Muscle layer of colon (tissue), 2 donors: ENCODE data around the gene TIGAR.
A peak's percentile ranks its signal among the peaks of the same experiment; 100 is the strongest.

Experiments used
- H3K27ac ChIP-seq: one replicate; pipeline ENCODE4 v1.7.0; 2013; ENCODE audit warnings: low read depth, mild to moderate bottlenecking, low read length, moderate library complexity
- H3K27me3 ChIP-seq, 2 donors: one replicate each; pipeline ENCODE4 v1.7.0; 2013; ENCODE audit warnings: low read length in 2 of 2, mild to moderate bottlenecking in 2 of 2; ENCODE audit not compliant: insufficient read depth in 2 of 2, control insufficient read depth in 1 of 2
- H3K36me3 ChIP-seq: one replicate; pipeline ENCODE4 v1.7.0; 2013; ENCODE audit warnings: mild to moderate bottlenecking, low read length; ENCODE audit not compliant: insufficient read depth
- H3K4me1 ChIP-seq: one replicate; pipeline ENCODE4 v1.7.0; 2013; ENCODE audit warnings: mild to moderate bottlenecking, low read length; ENCODE audit not compliant: insufficient read depth
- H3K4me3 ChIP-seq, 2 donors: one replicate each; pipeline ENCODE4 v1.7.0; 2013; ENCODE audit warnings: low read length in 2 of 2, low read depth in 1 of 2, mild to moderate bottlenecking in 1 of 2, moderate library complexity in 1 of 2
- H3K9ac ChIP-seq: one replicate; pipeline ENCODE4 v1.7.0; 2013; ENCODE audit warnings: low read length
- H3K9me3 ChIP-seq: one replicate; pipeline ENCODE4 v1.7.0; 2013; ENCODE audit warnings: mild to moderate bottlenecking, low read length
- donor health status: abdominal sarcoma.
- donor health status: Adenocarcinoma of cecum.

TIGAR gene

GRCh38 chr12:4320497-4320852 is 538 bp upstream of the TIGAR start:
- H3K9me3 ChIP-seq: no peaks in the 10 kb centered on the region
- no peaks in the 10 kb centered on the region for H3K36me3 ChIP-seq
- H3K4me3 ChIP-seq: peak overlapping the region; percentile 70 to 73
- peak overlapping the region; percentile 90 for H3K9ac ChIP-seq
- peaks cover 14% of the 10 kb centered on the region for H3K4me1 ChIP-seq
- H3K27me3 ChIP-seq: no peaks in the 10 kb centered on the region
- H3K27ac ChIP-seq: peak overlapping the region; percentile 87

GRCh38 chr12:4322726-4323125 is 1.7 kb downstream of the TIGAR start:
- Histone ChIP-seq H3K4me3 (no peak overlapping the region), H3K27me3 (no peaks in the 10 kb centered on the region), H3K4me1 (peaks cover 30% of the 10 kb centered on the region), H3K36me3 (no peaks in the 10 kb centered on the region), H3K27ac (no peak overlapping the region), H3K9ac (no peak overlapping the region), H3K9me3 (no peaks in the 10 kb centered on the region)

- no peak overlapping the region for H3K9ac ChIP-seq
- no peak overlapping the region for H3K27ac ChIP-seq
- no peaks in the 10 kb centered on the region for H3K36me3 ChIP-seq
- H3K4me3 ChIP-seq: no peak overlapping the region
- H3K9me3 ChIP-seq: no peaks in the 10 kb centered on the region
- no peaks in the 10 kb centered on the region for H3K27me3 ChIP-seq
- peaks cover 30% of the 10 kb centered on the region for H3K4me1 ChIP-seq
Measured at GRCh38 chr12:4323396-4323795, 2.4 kb downstream of the TIGAR start.

GRCh38 chr12:4324366-4324765 is 3.4 kb downstream of the TIGAR start:
- Histone ChIP-seq H3K4me3 (no peak overlapping the region), H3K9me3 (no peaks in the 10 kb centered on the region), H3K27ac (no peak overlapping the region), H3K9ac (no peak overlapping the region), H3K27me3 (no peaks in the 10 kb centered on the region), H3K36me3 (peaks cover 1% of the 10 kb centered on the region), H3K4me1 (peaks cover 30% of the 10 kb centered on the region)

GRCh38 chr12:4325966-4326365 is 5.0 kb downstream of the TIGAR start:
- H3K27me3 ChIP-seq: no peaks in the 10 kb centered on the region
- no peaks in the 10 kb centered on the region for H3K9me3 ChIP-seq
- no peak overlapping the region for H3K4me3 ChIP-seq
- peaks cover 26% of the 10 kb centered on the region for H3K4me1 ChIP-seq
- no peak overlapping the region for H3K9ac ChIP-seq
- H3K36me3 ChIP-seq: peaks cover 6% of the 10 kb centered on the region
- H3K27ac ChIP-seq: no peak overlapping the region

- Histone ChIP-seq H3K27me3 (no peaks in the 10 kb centered on the region), H3K9ac (no peak overlapping the region), H3K9me3 (no peaks in the 10 kb centered on the region), H3K4me1 (peaks cover 21% of the 10 kb centered on the region), H3K27ac (peak overlapping the region; percentile 52), H3K4me3 (no peak overlapping the region), H3K36me3 (peaks cover 6% of the 10 kb centered on the region)
Measured at GRCh38 chr12:4327293-4327692, 6.3 kb downstream of the TIGAR start.

GRCh38 chr12:4330203-4330602 is 9.2 kb downstream of the TIGAR start:
- no peaks in the 10 kb centered on the region for H3K27me3 ChIP-seq
- H3K9ac ChIP-seq: no peak overlapping the region
- H3K27ac ChIP-seq: no peak overlapping the region
- H3K9me3 ChIP-seq: no peaks in the 10 kb centered on the region
- peaks cover 12% of the 10 kb centered on the region for H3K36me3 ChIP-seq
- H3K4me1 ChIP-seq: peaks cover 16% of the 10 kb centered on the region
- H3K4me3 ChIP-seq: no peak overlapping the region

GRCh38 chr12:4331221-4331620 is 10.2 kb downstream of the TIGAR start:
- H3K4me1 ChIP-seq: peaks cover 9% of the 10 kb centered on the region

GRCh38 chr12:4331842-4332241 is 10.8 kb downstream of the TIGAR start:
- Histone ChIP-seq H3K9me3 (no peaks in the 10 kb centered on the region), H3K9ac (no peak overlapping the region), H3K27ac (no peak overlapping the region), H3K27me3 (no peaks in the 10 kb centered on the region), H3K4me1 (peaks cover 5% of the 10 kb centered on the region), H3K36me3 (peaks cover 23% of the 10 kb centered on the region), H3K4me3 (no peak overlapping the region)

More at GRCh38 chr12:4331221-4331620, 10.2 kb downstream of the TIGAR start:
- H3K27ac ChIP-seq: no peak overlapping the region
- H3K27me3 ChIP-seq: no peaks in the 10 kb centered on the region
- peaks cover 18% of the 10 kb centered on the region for H3K36me3 ChIP-seq
- H3K4me3 ChIP-seq: no peak overlapping the region
- no peak overlapping the region for H3K9ac ChIP-seq
- no peaks in the 10 kb centered on the region for H3K9me3 ChIP-seq

- peaks cover 20% of the 10 kb centered on the region for H3K36me3 ChIP-seq
- H3K4me1 ChIP-seq: no peaks in the 10 kb centered on the region
- no peaks in the 10 kb centered on the region for H3K27me3 ChIP-seq
- no peak overlapping the region for H3K9ac ChIP-seq
- no peak overlapping the region for H3K27ac ChIP-seq
- no peaks in the 10 kb centered on the region for H3K9me3 ChIP-seq
- H3K4me3 ChIP-seq: no peak overlapping the region
Measured at GRCh38 chr12:4346931-4347330, 25.9 kb downstream of the TIGAR start.

GRCh38 chr12:4353785-4354208 is 32.8 kb downstream of the TIGAR start:
- Histone ChIP-seq H3K9me3 (no peaks in the 10 kb centered on the region), H3K4me1 (no peaks in the 10 kb centered on the region), H3K4me3 (no peak overlapping the region), H3K36me3 (peaks cover 29% of the 10 kb centered on the region), H3K27me3 (no peaks in the 10 kb centered on the region), H3K27ac (no peak overlapping the region), H3K9ac (no peak overlapping the region)

GRCh38 chr12:4355156-4356040 is 34.4 kb downstream of the TIGAR start:
- no peaks in the 10 kb centered on the region for H3K27me3 ChIP-seq
- no peaks in the 10 kb centered on the region for H3K4me1 ChIP-seq
- no peak overlapping the region for H3K27ac ChIP-seq
- H3K36me3 ChIP-seq: peaks cover 16% of the 10 kb centered on the region
- no peak overlapping the region for H3K9ac ChIP-seq
- H3K9me3 ChIP-seq: no peaks in the 10 kb centered on the region
- no peak overlapping the region for H3K4me3 ChIP-seq
